22Rv1 (cell line): ENCODE measurements around the gene CDK3.

ENCODE experiments used
- ZFX ChIP-seq: fragments of 450-650 bp; IDR thresholded peaks from 2 replicates; pipeline ENCODE4 v1.6.1; 2017; ENCODE audit warnings: antibody characterized with exemption, borderline replicate concordance
- TF ChIP-seq, protein P1 (sequence below): fragments of 450-650 bp; IDR thresholded peaks from 2 replicates; pipeline ENCODE4 v1.5.1; 2017; ENCODE audit warnings: mild to moderate bottlenecking

DNA sequence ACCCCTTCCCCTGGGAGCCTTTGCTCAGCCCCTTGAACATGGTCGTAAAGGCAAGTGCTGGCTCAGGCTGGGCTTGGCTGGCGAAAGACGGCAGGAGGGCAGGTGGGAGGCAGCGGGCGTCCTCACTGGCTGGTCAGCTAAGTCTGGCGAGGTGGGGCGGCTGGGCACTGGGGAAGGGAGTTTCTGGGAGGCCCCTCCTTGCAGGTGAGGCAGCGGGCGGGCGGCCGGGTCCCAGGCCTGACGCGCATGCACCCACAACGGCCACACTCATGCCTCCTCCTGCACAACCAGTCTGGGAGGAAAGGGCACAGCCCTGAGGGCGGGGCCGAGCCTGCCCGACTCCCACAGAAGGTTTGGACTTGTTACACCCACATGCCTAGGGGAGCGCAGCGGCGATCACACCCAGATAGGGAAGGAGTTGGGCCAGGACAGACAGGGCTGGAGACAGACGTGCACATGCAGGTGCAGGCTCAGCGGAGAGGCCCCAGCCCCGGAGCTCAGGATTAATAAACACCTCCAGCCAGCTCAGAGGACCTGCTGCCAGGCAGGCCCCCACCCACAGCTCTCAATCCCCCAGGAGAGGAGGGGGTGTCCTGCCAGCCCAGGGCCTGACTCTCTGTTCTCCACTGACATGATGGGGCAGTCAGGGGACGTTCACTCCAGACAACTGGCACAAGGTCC lies 26.6 kb downstream of the CDK3 start, which contains the start of gene EVPL:
- TF ChIP-seq, protein P1, sequence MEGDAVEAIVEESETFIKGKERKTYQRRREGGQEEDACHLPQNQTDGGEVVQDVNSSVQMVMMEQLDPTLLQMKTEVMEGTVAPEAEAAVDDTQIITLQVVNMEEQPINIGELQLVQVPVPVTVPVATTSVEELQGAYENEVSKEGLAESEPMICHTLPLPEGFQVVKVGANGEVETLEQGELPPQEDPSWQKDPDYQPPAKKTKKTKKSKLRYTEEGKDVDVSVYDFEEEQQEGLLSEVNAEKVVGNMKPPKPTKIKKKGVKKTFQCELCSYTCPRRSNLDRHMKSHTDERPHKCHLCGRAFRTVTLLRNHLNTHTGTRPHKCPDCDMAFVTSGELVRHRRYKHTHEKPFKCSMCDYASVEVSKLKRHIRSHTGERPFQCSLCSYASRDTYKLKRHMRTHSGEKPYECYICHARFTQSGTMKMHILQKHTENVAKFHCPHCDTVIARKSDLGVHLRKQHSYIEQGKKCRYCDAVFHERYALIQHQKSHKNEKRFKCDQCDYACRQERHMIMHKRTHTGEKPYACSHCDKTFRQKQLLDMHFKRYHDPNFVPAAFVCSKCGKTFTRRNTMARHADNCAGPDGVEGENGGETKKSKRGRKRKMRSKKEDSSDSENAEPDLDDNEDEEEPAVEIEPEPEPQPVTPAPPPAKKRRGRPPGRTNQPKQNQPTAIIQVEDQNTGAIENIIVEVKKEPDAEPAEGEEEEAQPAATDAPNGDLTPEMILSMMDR: no peak
- TF ChIP-seq ZFX: no peak
